Measurements from ENCODE around the gene NAT10.

NAT10 gene

DNA sequence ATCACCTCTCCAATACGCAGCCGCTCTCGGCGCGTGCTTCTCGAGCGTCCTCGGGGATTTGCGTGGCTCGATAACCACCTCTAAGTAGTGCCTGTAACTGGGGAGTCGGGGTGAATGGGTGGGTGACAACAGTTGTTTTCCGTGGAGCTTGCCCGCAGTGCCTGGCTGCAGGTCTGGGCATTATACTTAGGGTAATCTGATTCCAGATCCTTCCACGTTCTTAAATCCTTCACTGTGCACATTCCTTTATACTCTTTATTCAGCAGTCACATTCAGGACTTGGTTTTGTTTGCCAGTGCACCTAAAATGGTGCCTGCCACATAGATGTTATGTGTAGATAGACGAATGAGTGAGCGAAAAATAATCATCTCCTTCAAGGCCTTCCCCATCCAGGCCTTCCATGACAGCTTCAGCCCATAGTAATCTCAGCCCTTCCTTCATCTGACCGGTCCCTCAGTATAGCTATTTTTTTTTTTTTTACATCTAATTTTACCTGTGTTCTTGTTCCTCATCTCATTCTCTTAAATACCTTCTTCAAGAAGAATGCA, 602 bp downstream of the NAT10 start:
- in situ Hi-C loops (cut with MboI; ENCODE audit: low sequenced_read_pairs), result no loop called here

DNA sequence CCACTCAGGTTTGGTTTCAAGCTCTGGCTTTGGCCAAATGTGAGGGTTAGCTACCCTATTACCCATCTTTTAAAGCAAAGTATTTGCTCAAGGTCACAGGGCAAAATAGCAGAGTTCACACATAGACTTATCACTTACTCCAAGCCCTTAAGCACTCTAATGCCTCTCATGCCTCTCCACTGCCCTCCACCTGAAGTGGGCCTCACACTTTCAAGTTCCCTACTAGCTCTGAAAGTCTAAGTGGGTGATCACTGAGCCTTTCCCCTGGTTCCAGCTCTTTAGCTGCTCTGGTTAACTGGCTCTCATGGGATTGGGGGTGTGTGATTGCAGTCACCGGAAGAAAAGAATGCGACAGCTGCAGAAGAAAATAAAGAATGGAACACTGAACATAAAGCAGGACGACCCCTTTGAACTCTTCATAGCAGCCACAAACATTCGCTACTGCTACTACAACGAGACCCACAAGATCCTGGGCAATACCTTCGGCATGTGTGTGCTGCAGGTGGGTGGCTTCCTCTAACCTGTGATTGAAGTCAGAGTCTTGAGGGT, 6.4 kb downstream of the NAT10 start:
- in situ Hi-C loops (cut with MboI; ENCODE audit: low sequenced_read_pairs), result no loop called here

DNA sequence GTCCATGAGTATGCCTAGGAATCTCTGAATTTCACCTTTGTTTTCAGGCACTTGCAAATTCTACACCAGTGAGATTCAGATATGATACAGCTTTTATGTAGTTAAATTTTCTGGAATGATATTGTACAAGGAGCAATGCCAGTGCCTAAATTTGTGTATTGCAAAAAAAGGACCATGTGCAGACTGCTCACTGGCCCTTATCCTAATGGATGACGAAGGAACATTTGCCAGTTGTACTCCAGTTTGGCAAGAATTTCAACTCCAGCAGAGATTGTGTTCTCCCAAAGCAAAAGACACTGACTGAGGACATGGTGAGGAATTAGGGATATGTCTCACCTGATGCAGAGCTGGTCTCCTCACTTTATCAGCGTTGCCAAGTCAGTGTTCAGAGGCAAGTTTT, 8.6 kb downstream of the NAT10 start:
- in situ Hi-C loops (cut with MboI; ENCODE audit: low sequenced_read_pairs), result no loop called here

DNA sequence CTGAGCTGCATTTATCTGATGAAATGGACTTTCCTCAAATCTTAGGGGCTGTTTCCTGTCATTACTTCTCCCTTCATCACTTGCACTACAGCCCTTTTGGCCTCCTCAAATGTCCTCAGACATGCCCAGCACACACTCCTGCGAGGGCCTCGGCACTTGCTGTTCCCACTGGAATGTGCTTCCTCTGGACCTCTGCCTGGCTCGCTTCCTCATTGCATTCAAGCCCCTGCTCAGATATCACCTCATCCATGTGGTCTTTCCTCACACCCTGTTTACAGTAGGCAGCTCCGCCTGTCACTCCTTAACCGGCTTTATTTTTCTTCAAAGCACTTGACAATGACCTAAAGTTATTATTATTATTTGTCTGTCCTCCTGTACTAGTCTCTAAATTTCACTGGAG, 9.0 kb downstream of the NAT10 start:
- in situ Hi-C loops (cut with MboI; ENCODE audit: low sequenced_read_pairs), result no loop called here

DNA sequence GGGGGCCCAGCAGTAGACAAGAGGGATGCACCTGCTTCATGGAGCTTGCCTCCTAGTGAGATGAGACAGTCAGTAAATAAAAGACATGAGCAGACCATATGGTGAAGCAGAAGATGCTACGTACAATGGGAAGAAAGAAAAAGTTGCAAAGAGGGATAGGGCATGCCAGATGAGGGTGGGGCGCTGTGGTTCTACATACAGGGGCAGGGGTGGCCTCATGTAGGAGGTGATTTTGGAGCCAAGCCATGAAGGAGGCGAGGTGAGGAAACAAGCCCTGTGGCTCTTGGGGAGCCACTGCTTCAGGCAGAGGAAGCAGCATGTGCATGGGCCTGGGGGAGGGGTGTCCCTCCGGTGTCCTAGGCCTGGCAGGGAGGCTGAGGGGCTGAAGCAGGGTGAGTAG, 15.2 kb downstream of the NAT10 start:
- in situ Hi-C loops (cut with MboI; ENCODE audit: low sequenced_read_pairs), result no loop called here

DNA sequence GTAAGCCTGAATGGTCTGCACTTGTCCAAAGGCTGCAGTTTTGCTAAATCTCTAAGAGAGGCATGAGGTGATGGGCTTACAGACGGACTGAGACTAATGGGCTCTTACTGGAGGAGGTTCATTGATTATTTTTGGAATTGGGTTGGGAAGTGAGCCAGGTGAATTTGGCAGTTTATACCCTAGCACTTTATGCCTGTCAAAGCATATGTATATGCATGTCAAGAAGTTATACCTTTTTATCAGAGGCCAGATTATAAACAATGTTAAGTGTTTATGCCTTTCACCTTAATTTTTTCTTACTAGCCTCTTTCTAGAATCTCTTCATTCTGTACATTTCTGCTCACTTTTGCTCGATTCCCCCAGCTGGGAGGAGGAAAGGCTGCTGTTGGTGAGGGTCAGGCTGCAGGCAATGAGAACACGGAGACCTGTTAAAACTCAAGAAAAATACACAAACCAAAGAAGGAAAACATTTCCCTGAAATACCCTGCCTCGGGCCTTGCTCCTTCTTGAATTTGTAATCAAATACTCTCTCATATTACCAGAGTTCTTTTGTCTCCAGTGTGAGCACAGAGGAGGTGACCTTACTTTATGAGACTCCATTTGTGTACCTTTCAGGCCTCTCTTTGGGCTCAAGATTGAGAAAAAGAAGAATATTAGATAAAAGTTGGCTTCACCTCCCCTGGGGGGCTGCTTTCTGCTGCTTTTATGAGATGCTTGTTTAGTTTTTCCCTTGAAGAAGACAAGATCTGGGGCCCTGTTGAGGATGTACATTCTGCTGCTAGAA, 19.6 kb downstream of the NAT10 start:
- in situ Hi-C loops (cut with MboI; ENCODE audit: low sequenced_read_pairs), result no loop called here

DNA sequence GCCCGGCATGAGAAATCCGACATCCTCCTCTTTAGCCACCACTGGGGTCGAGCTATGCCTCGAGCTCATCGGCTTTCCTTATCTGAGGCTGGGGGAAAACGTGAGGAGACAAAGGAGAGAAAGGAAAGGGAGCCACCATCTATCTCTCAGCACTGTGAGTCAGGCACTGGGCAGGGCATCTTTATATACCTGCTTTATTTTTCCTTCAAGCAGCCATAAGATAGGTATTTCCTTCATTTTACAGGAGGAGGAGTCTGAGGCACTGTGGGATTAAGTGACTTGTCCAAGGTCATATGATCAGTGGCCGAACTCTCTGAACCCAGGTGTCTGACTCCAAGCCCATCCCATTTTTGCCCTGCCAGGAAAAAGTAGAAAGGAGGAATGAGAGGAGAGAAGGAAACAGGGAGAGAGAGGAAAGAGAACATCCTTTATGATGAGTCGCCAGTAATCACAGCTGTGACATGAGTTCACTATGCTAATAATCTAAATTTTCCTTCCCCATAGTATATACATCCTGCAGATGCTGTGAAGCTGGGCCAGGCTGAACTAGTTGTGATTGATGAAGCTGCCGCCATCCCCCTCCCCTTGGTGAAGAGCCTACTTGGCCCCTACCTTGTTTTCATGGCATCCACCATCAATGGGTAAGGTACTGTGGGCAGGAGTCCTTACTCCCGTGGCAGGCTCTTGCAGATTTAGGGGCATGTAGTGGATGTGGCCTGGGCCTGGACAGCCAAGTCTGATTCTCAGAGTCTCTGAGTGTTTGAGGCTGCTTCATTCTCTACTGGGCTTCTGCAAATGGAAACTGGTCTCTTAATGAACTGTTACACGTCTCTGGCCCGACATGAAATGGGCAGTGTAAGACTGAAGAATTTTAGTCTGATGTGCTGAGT, 21.8 kb downstream of the NAT10 start:
- in situ Hi-C loops (cut with MboI; ENCODE audit: low sequenced_read_pairs), result no loop called here

DNA sequence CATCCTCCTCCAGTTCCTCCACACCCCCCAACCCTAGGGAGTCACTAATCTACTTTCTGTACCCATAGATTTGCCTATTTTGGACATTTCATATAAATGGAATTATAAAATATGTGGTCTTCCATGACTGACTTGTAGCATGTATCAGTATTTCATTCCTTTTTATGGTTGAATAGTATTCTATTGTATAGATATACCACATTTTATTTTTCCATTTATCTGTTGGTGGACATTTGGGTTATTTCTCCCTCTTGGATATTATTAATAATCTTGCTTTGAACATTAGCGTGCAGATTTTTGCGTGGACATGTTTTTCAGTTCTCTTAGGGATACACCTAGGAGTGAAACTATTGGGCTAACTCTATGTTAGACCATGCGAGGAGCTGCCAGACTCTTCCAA, 23.4 kb downstream of the NAT10 start:
- in situ Hi-C loops (cut with MboI; ENCODE audit: low sequenced_read_pairs), result no loop called here

DNA sequence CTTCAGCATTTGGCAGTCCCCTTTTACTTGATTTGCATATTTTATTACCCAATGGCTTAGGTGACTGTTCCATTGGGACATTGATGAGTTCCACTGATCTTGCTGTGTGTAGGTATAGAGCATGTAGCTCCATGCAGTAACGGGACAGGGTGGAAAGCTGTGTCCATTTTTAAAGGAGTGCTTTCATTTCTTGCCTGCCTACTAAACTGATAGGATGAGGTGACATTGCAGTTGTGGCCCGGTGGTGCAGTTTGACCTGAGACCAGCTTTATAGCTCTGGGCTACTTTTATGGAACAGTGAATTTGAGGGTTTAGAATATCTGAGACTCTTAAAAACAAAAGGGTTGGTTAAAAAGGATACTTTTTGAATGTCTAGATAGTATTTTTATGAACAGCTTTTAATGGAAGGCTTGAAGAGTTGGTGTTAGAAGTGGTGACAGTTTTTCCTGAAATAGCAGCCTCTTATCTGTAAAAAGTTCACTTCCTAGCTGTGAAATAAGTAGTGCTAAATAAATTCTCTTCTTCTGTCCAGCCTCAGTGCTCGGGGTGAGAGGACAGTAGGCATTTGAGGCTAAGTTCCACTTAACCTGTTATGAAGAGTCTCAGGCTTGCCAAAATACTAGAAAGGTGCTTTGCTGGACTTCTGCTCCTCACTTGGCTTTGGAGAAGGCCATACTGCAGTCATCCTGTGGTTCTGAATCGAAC, 27.0 kb downstream of the NAT10 start:
- in situ Hi-C loops (cut with MboI; ENCODE audit: low sequenced_read_pairs), result no loop called here

DNA sequence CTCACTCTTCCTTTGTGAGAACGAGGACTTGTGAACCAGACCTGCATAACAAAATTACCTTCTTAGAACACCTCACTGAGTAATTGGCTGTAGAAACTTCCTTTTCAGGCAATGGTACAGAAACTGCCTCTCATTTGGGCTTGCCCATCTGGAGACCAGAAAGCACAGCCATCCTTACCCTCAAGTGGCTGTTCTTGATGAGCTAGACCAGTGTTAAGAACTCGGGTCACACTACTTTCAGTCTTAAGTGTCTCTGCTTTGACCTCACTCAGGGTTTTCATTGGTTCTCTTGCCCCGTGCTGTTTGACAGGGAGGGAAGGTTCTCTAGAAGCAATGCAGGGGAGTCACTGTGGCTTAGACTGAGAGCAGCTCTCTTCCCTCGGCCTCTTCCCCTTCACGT, 29.3 kb downstream of the NAT10 start:
- in situ Hi-C loops (cut with MboI; ENCODE audit: low sequenced_read_pairs), result no loop called here

DNA sequence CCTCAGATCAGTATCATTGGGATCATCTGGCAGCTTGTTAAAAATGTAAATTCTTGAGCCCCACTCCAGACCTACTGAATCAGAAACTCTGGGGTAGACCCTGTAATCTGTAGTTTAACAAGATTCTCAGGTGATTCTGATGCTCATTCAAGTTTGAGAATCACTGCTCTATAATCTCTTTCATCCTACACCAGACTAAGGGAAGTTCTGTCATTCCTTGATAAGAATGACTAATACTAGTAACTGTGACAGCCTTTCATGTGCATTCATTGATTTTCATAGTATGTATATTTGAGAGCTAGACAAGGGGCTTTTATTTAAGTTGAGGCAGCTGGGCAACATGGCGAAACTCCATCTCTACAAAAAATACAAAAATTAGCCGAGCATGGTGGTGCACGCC, 30.0 kb downstream of the NAT10 start:
- in situ Hi-C loops (cut with MboI; ENCODE audit: low sequenced_read_pairs), result no loop called here

DNA sequence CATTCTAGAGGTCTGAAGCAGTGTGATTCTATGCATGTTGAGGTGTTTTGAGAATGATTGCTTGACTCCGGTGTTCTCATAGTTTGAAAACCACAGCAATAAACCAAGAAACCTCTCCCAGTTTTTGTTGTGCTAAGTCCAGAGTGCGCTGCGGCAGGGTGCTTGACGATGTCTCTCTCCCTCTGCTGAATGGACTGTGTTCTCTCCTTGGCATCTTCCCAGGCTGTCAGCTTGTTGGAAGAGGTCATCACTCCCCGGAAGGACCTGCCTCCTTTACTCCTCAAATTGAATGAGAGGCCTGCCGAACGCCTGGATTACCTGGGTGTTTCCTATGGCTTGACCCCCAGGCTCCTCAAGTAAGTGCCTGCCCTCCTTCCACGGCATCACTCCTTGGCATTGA, 31.0 kb downstream of the NAT10 start:
- in situ Hi-C loops (cut with MboI; ENCODE audit: low sequenced_read_pairs), result no loop called here

DNA sequence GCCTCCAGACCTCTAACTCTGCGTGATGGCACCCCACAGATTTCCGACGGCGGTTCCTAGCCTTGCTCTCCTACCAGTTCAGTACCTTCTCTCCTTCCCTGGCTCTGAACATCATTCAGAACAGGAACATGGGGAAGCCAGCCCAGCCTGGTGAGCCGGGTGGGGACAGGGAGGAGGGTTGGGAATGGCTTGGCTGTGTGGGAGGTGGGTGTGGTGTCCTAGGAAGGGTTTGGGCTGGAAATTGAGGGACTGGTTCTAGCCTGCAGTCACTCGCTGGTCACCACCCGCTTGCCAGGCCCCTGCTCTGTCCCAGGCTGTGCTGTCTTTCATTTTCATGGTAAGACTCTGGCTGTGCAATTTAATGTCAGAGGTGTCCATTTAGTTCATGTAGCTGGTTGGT, 33.9 kb downstream of the NAT10 start:
- in situ Hi-C loops (cut with MboI; ENCODE audit: low sequenced_read_pairs), result no loop called here

DNA sequence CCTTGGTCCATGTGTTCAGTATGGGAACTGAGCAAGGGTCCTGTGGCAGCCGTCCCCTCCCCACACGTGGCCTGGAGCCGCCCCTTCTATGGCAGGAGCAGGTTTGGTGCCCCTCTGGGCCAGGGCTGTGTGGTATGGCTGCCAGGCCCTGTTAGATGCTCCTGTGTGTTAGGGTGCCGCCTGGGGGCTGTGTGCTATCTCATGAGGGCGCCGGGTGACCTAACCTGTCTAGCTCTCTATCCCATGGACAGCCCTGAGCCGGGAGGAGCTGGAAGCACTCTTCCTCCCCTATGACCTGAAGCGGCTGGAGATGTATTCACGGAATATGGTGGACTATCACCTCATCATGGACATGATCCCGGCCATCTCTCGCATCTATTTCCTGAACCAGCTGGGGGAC, 34.7 kb downstream of the NAT10 start:
- in situ Hi-C loops (cut with MboI; ENCODE audit: low sequenced_read_pairs), result no loop called here

DNA sequence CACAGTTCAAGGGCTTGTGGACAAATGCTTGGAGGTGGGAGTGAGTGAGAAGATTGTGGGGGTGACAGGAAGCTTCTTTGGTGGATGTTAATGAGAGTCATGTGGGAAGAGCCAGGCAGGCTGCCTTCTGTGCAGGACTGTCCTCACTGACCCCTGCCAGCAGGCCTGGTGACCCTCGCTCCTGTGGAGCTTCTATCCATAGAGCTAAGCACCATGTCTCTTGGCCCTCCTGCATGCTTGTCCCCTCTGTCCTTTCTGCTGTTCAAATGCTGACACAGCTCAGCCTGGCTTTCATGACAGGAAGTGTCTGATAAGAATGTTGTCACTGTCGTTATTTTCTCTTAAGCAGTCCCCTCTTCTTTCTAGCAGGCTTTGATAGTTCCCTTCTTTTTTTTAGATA, 37.6 kb downstream of the NAT10 start:
- in situ Hi-C loops (cut with MboI; ENCODE audit: low sequenced_read_pairs), result no loop called here

DNA sequence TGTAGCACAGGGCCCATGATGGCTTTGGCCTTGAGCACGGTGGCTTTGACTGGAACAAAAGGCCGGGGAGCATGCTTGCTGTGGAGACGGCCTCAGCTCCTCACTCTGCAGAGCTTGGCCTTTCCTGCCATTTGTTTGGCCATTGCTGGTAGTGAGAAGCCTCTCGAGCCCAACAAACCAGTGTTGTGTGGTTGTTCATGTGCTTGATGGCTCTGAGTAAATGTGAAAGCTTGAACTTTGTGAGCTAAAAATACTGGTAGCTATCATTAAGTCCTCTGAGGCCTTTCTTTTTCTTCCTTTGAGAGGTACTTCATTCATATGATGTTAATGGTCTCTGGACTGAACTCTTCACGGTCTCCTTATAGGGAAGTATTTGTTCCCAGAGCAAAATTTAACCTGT, 39.6 kb downstream of the NAT10 start:
- in situ Hi-C loops (cut with MboI; ENCODE audit: low sequenced_read_pairs), result no loop called here

DNA sequence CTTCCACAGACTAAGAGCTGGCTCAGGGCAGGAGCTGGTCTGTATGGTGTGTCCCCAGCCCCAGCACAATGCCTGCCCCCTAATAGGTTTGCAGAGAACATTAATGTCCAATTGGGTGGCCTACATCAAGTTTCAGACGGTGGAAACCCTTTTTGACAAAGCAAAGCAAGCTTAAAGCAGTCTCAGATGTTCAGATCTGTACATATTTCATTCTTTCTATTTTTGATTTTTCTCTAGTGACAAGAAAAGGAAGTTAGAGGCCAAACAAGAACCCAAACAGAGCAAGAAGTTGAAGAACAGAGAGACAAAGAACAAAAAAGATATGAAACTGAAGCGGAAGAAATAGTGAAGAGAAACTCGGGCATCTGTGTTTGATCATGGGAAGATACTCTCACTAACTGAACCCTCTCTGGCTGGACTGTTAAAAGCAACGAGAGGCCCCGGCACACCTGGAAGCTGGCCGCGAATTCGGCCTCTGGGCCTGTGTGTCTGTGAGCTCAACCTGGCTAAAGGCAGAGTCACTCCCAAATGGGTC, 40.5 kb downstream of the NAT10 start:
- in situ Hi-C loops (cut with MboI; ENCODE audit: low sequenced_read_pairs), result no loop called here

DNA sequence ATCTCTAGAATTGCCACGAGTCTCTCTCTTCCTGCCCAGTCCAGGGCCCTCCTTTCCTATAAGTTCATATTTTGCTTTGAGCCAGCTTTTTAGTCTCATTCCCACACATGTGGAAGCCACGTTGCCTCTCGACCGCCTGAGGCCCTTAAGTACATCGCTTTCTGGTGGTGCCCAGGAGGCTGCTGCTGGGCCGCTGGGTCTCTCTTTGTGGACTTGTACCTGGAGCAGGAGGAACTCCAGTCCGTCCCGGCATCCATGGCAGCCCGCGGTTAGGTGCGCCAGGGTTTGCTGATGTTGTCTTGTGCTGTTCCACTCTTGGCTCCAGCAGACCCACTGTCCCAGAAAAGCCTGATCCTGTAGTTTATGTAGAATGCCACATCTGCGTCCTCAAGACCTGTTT, 41.0 kb downstream of the NAT10 start:
- in situ Hi-C loops (cut with MboI; ENCODE audit: low sequenced_read_pairs), result no loop called here

DNA sequence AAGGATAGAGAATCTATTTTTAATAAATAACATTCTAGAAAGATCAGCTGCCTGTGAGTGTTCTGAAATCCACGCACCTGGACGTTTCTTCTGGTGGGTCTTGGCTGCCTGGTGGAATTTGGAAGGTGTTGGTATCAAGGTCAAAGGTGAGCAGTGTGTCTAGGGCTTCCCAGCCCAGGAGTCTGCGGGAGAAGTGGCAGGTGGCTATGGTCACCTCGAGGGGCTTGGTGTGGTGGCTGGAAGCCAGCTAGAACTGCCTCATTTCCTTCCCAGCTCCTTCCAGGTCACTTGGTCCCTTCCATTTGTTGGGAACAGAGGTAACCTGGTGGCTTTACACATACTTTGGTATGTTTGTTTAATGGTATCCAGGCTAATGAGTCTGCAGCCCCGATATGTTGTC, 41.4 kb downstream of the NAT10 start:
- in situ Hi-C loops (cut with MboI; ENCODE audit: low sequenced_read_pairs), result no loop called here

DNA sequence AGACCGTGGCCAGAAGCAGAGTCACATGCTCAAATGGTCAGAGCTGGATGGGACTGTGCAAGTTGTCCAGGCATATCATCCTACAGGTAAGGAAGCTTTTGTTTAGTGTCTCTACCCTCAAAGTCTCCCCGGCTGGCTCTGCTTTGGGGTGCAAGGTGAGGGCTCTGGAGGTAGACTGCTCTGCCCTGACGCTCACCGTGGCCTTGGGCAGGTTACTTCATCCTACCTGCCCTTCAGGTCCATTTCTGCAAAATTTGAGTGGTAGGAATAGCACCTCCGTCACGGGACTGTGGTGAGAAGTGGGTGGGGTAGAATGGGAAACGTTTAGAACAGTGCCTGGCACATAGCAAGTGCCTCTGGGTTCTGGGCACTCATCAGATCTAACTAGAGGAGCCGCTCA, 42.2 kb downstream of the NAT10 start:
- in situ Hi-C loops (cut with MboI; ENCODE audit: low sequenced_read_pairs), result no loop called here

Measured in HL-60/S4 treated with retinoic acid at 250 ng/mL for 4 days and 3 days (cell line).